HG02938 (cell line): Measurements from ENCODE around the gene TTC14.
A peak's percentile ranks its signal among the peaks of the same experiment; 100 is the strongest.

Experiments
- ATAC-seq: cut with Tn5 transposase; IDR thresholded peaks from one replicate; pipeline ENCODE4 v1.9.1; 2021; ENCODE audit warnings: mild to moderate bottlenecking, moderate library complexity; ENCODE audit not compliant: unreplicated experiment

The TTC14 gene

GRCh38 chr3:180626844-180627243 lies 24.9 kb downstream of the TTC14 start:
- peak; percentile 94 for ATAC-seq

GRCh38 chr3:180630371-180630770 lies 28.4 kb downstream of the TTC14 start:
- no peak for ATAC-seq

DNA sequence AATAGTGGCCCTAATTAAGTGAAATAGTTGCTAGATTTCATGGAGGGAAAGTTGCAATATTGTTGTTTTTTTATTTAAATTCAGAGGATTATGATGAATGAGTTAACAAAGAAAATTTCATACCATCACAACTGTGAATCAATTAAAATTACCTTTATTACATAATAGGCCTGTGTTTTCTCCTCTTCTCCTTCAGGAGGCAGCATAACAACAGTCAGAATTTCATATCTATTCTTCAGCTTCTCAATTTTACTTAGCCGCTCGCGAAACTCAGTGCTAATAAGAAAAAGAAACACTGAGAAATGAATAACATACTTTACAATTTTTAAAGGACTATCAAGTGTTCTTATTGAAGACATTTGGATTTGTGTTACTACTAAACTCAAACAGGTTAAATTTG lies 29.4 kb downstream of the TTC14 start:
- ATAC-seq = no peak

- no peak for ATAC-seq
These were observed 31.8 kb downstream of the TTC14 start for GRCh38 chr3:180633722-180634121.

DNA sequence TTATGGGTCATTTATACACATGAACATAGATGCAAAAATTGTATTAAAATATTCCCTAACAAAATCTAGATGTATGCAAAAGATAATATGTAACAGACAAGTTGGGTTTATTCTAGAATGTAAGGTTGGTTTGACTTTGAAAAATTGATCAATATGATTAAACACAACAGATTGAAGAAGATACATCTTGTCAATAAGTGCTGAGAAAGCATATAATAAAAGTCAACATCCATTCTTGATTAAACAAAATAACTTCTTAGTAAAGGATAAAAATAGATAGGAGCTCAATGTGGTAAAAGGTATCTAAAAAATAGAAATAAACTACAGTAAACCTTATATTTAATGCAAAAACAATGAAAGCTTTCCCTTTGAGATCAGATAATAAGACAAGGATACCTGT lies 39.0 kb downstream of the TTC14 start:
- ATAC-seq = no peak

- ATAC-seq = peak; percentile 69
These were observed 44.3 kb downstream of the TTC14 start for GRCh38 chr3:180646187-180646790.

GRCh38 chr3:180656406-180656805 lies 54.4 kb downstream of the TTC14 start:
- no peak for ATAC-seq

DNA sequence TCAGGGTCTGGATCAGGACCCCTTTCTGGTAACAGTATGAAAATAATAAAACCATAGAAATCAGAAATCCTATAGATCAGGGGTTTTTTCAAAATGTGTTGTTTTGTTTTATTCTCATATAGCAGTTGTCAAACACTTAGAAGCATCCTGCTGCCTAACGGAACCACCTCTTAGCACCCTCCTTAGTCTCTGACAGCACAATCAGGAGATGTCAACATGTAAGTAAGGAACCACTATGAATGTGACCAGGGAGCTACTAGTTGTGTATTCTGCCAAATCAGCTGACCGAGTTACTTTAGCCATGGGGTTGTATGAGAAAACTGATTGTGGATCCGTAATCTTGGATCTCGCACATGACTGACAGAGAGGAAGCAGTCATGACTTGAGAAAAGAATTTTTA lies 55.1 kb downstream of the TTC14 start:
- no peak for ATAC-seq
